ENCODE results near the gene ELMOD2.

Gene ELMOD2

GRCh38 chr4:140584439-140584838 is 60.5 kb downstream of the ELMOD2 start:
- no peak for DNase-seq

- peak; percentile 85 for DNase-seq
These were observed 71.1 kb downstream of the ELMOD2 start for GRCh38 chr4:140595065-140595464.

- DNase-seq, result no peak
These were observed 76.4 kb downstream of the ELMOD2 start for GRCh38 chr4:140600408-140600807.

GRCh38 chr4:140602714-140603113 is 78.7 kb downstream of the ELMOD2 start:
- DNase-seq, result peak; percentile 81

- DNase-seq, result peak; percentile 94
These were observed 79.3 kb downstream of the ELMOD2 start for GRCh38 chr4:140603286-140603685.
